Kidney (tissue), 14 donors: ENCODE measurements around the gene GPHA2. TPM values are rescaled to one million over a fixed set of nuclear protein-coding genes. Genes with fewer than 3 reads are reported as not detected.

ENCODE experiments used
- DNase-seq, 5 donors: peaks; one replicate each; pipeline ENCODE4 v3.0.0-alpha.2; 2013 to 2020
- FAIRE-seq: peaks from 2 replicates; lab custom pipeline; 2012; peaks lifted over from hg19 to GRCh38; lab: Jason Lieb, UNC
- H3K27ac ChIP-seq, 2 donors: one replicate each; pipeline ENCODE4 v1.7.0; 2013; ENCODE audit warnings: low read depth in 2 of 2, low read length in 2 of 2, inconsistent platforms in 1 of 2
- H3K27me3 ChIP-seq: one replicate; pipeline ENCODE4 v1.7.1; 2013; ENCODE audit warnings: low read length, inconsistent platforms; ENCODE audit not compliant: control insufficient read depth, insufficient read depth
- H3K36me3 ChIP-seq, 3 donors: one replicate each; pipeline versions ENCODE4 v1.7.0 to v1.7.1; 2013; ENCODE audit warnings: low read length in 3 of 3, control low read depth in 1 of 3, inconsistent platforms in 1 of 3; ENCODE audit not compliant: insufficient read depth in 3 of 3, control insufficient read depth in 2 of 3
- H3K4me1 ChIP-seq, 3 donors: one replicate each; pipeline versions ENCODE4 v1.7.0 to v1.7.1; 2013; ENCODE audit warnings: low read length in 3 of 3, inconsistent platforms in 1 of 3, low read depth in 1 of 3; ENCODE audit not compliant: control insufficient read depth in 2 of 3, insufficient read depth in 2 of 3
- H3K4me3 ChIP-seq, 3 donors: one replicate each; pipeline versions ENCODE4 v1.7.0 to v1.8.1; 2013; ENCODE audit warnings: low read length in 3 of 3, control low read depth in 1 of 3, inconsistent platforms in 1 of 3
- H3K9ac ChIP-seq, 3 donors: one replicate each; pipeline versions ENCODE4 v1.7.0 to v1.7.1; 2013; ENCODE audit warnings: low read length in 3 of 3, control low read depth in 1 of 3, inconsistent platforms in 1 of 3
- H3K9me3 ChIP-seq, 3 donors: one replicate each; pipeline versions ENCODE4 v1.7.0 to v1.7.1; 2013; ENCODE audit warnings: low read length in 3 of 3, control low read depth in 1 of 3, inconsistent platforms in 1 of 3; ENCODE audit not compliant: control insufficient read depth in 2 of 3, insufficient read depth in 1 of 3
- intact Hi-C: fragments of 100-400 bp; cut with DNase I; formaldehyde crosslinking; loops from one replicate; pipeline ENCODE4 v1.11.1; 2022
- polyA plus RNA-seq: library from polyadenylated mRNA; stranded (reverse); fragments of 350-450 nt; fragmentation: Illumina TruSeq; extraction: RNeasy Lipid Tissue Mini Kit (QIAGEN cat#74804); gene quantifications from one replicate; pipeline ENCODE4 v1.2.3, GENCODE V29; 2014; ENCODE audit warnings: low read depth, low replicate concordance; ENCODE audit not compliant: insufficient read depth
- total RNA-seq: library from RNA; stranded (reverse); fragmentation: NEBNext Ultra II Directional; extraction: Animal tissue kit (Norgen Biotek cat#: 25700); gene quantifications from one replicate; pipeline ENCODE4 v1.2.1, GENCODE V29; 2021
- TF ChIP-seq, protein P1 (sequence below): IDR thresholded peaks from 3 replicates; pipeline ENCODE4 v1.5.1; 2012; ENCODE audit warnings: mild to moderate bottlenecking, moderate library complexity, borderline replicate concordance; ENCODE audit not compliant: insufficient read depth; ENCODE audit errors: extremely low read depth
- donor health status: control.
- donor health status: control.
- donor health status: control.
- donor health status: control.
- donor health status: control.
- donor health status: DM: yes; HTN: yes; CAD: no.
- donor health status: Normal renal cell carcinoma (clear cell type).

GPHA2 gene
- total and polyA plus RNA-seq, 2 donors from 2014 or later: 0.99 TPM; not detected in 1

DNA sequence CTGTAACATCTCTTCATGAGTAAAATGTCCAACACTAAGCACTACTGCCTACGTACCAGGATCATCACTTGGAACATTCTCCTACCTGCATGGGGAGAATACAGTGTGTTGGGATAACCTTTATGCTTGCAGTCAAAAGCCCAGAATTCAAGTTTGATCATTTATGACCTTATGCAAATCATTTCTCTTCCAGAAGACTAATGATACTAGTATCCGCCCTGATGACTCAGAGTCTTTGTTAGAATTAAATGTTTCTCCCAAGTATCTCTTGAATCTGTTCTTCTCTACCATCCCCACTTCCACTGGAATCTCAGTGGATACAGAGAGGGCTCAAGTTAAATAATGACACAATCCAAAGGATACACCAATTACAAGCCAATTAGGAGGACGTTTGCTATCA is 23.8 kb upstream of the GPHA2 start:
- Histone ChIP-seq H3K9ac (no peak overlapping the region), H3K27me3 (no peaks in the 10 kb centered on the region), H3K36me3 (no peaks in the 10 kb centered on the region), H3K4me3 (no peak overlapping the region), H3K27ac (no peak overlapping the region), H3K9me3 (no peaks in the 10 kb centered on the region), H3K4me1 (peaks cover 0 to 2% (median 0%) of the 10 kb centered on the region in 3 donors)
- FAIRE-seq (no peak), DNase-seq (no peak)
- TF ChIP-seq, protein P1, sequence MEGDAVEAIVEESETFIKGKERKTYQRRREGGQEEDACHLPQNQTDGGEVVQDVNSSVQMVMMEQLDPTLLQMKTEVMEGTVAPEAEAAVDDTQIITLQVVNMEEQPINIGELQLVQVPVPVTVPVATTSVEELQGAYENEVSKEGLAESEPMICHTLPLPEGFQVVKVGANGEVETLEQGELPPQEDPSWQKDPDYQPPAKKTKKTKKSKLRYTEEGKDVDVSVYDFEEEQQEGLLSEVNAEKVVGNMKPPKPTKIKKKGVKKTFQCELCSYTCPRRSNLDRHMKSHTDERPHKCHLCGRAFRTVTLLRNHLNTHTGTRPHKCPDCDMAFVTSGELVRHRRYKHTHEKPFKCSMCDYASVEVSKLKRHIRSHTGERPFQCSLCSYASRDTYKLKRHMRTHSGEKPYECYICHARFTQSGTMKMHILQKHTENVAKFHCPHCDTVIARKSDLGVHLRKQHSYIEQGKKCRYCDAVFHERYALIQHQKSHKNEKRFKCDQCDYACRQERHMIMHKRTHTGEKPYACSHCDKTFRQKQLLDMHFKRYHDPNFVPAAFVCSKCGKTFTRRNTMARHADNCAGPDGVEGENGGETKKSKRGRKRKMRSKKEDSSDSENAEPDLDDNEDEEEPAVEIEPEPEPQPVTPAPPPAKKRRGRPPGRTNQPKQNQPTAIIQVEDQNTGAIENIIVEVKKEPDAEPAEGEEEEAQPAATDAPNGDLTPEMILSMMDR: no peak
- intact Hi-C loops: no loop called here

DNA sequence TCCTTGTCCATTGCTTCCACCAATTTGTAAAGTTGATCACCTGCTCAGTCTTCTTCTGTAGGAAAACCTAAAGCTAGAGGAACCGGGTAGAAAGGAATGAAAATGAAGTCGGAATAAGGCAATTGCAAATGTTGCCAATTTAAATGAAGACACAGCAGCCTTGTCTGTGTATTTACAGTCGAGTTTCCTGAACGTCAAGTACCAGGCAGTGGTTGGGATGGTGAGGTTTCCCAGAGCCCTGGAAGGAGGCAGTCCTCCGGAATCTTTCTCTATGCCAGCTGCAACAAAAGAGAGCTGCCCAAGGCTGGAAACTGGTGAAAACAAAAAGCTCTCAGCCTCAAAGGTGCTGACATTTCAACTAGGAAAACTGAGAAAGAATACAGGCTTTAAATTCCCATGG is 18.5 kb upstream of the GPHA2 start:
- intact Hi-C loops: no loop called here
- Histone ChIP-seq H3K4me3 (no peak overlapping the region), H3K27ac (no peak overlapping the region), H3K4me1 (peaks cover 0 to 2% (median 0%) of the 10 kb centered on the region in 3 donors), H3K9ac (no peak overlapping the region), H3K36me3 (no peaks in the 10 kb centered on the region), H3K27me3 (no peaks in the 10 kb centered on the region), H3K9me3 (no peaks in the 10 kb centered on the region)
- TF ChIP-seq, protein P1: no peak
- DNase-seq: no peak
- FAIRE-seq: no peak

DNA sequence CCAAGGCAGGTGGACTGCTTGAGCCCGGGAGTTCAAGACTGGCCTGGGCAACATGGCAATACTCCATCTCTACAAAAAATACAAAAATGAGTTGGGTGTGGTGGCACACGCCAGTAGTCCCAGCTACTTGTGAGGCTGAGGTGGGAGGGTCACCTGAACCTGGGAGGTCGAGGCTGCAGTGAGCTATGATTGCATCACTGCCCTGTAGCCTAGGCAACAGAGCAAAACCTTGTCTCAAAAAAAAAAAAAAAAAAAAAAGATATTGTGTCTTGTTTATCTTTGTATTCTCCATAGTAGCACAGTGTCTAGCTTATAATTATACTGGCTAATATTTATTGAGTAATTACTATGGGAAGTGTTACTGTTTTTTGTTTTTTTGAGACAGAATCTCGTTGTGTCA is 15.8 kb upstream of the GPHA2 start:
- intact Hi-C loops: no loop called here
- DNase-seq (no peak), FAIRE-seq (no peak)
- Histone ChIP-seq H3K4me1 (peaks cover 0 to 2% (median 0%) of the 10 kb centered on the region in 3 donors), H3K4me3 (no peak overlapping the region), H3K36me3 (no peaks in the 10 kb centered on the region), H3K27me3 (no peaks in the 10 kb centered on the region), H3K9me3 (no peaks in the 10 kb centered on the region), H3K9ac (no peak overlapping the region), H3K27ac (no peak overlapping the region)
- TF ChIP-seq, protein P1: no peak

DNA sequence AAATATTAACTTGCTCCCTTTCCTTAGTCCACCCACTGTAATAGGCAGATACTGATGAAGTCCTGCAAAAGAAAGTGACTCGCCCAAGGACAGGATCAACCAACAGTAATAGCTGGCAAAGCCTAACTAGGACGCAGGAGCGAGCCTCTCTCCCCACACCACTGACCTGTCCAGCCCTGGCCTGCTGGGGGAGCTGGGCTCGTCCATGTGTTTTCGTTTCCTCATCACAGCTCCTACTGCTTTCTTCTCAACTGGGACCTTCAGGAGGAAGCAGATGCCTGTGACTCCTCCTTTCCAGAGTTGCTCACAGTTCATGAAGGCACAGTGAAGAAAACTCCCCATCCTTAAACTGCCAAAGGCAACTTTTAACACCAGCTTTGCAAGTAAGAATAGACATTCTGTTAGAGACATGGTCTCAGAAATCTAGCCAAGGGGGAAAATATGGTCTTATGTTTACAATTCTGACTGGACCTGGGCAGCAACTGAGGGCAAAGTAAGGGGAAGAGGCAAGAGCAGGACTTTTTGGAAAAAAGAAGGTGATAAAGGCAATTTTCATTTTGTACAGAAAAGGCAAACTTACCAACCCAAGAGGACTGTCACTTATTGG is 11.6 kb upstream of the GPHA2 start:
- Histone ChIP-seq H3K4me3 (no peak overlapping the region), H3K9ac (no peak overlapping the region), H3K27ac (no peak overlapping the region), H3K4me1 (no peaks in the 10 kb centered on the region), H3K36me3 (no peaks in the 10 kb centered on the region), H3K9me3 (no peaks in the 10 kb centered on the region), H3K27me3 (no peaks in the 10 kb centered on the region)
- intact Hi-C loops: no loop called here
- FAIRE-seq: no peak
- TF ChIP-seq, protein P1: no peak
- no peak for DNase-seq
